ENCODE measurements around the gene MYADML2. TPM values are rescaled to one million over a fixed set of nuclear protein-coding genes. Genes with fewer than 3 reads are reported as not detected.

Gene MYADML2
- total and polyA plus RNA-seq, 2 of the 8 experiments (the other 6 are each of a cell fraction or from before 2014, with no cell fraction given) = 0.26 to 0.47 TPM

GRCh38 chr17:81968850-81969812, 22.1 kb upstream of the MYADML2 start:
- H2BK20ac ChIP-seq (ENCODE audit: low read length) = no peak overlapping the region
- no peaks in the 10 kb centered on the region for H3K79me2 ChIP-seq (ENCODE audit: control insufficient read depth in 1 of 2, insufficient read depth in 2 of 2, low read length in 2 of 2)
- H3K56ac ChIP-seq (replicated peaks; ENCODE audit: insufficient read length, low read depth, low read length) = no peak overlapping the region
- H3K23me2 ChIP-seq (ENCODE audit: low read depth, low read length) = no peaks in the 10 kb centered on the region
- no peaks in the 10 kb centered on the region for H3K79me1 ChIP-seq (ENCODE audit: low read depth, low read length)
- peaks cover 3 to 4% of the 10 kb centered on the region in 2 experiments; a peak in 1 of 4 replicates for H3K9me3 ChIP-seq (ENCODE audit: insufficient read depth in 2 of 2, low read depth in 1 of 2, low read length in 1 of 2)
- H4K8ac ChIP-seq (ENCODE audit: extremely low read depth, insufficient read depth, low read length) = no peak overlapping the region
- no peak overlapping the region; the same call in 1 of the 2 replicates for H2AK5ac ChIP-seq (ENCODE audit: low read depth, low read length)
- peaks cover 0 to 19% (median 16%) of the 10 kb centered on the region in 4 experiments; a peak in 6 of 7 replicates for H3K4me1 ChIP-seq (replicated peaks in 1 of 4; ENCODE audit: control insufficient read depth in 3 of 4, insufficient read depth in 4 of 4, low read length in 3 of 4)
- H3K23ac ChIP-seq (ENCODE audit: insufficient read length) = no peak overlapping the region
- H2AFZ ChIP-seq (ENCODE audit: low read length) = no peak overlapping the region
- no peak overlapping the region for H3K4me3 ChIP-seq (ENCODE audit: extremely low read depth in 1 of 4, insufficient read depth in 2 of 4, low read depth in 3 of 4, low read length in 4 of 4)
- no peak overlapping the region for H2BK120ac ChIP-seq (replicated peaks; ENCODE audit: low read depth, low read length)
- H3K9ac ChIP-seq (replicated peaks in 1 of 4; ENCODE audit: extremely low read depth in 1 of 4, low read depth in 3 of 4, low read length in 3 of 4) = no peak overlapping the region
- no peak overlapping the region for H3K18ac ChIP-seq (ENCODE audit: extremely low read depth, low read length)
- peaks cover 0 to 30% (median 25%) of the 10 kb centered on the region in 4 experiments; a peak in 6 of 7 replicates for H3K27me3 ChIP-seq (replicated peaks in 1 of 4; ENCODE audit: control insufficient read depth in 3 of 4, extremely low read depth in 1 of 4, insufficient read depth in 3 of 4, low read length in 3 of 4)
- DNase-seq (ENCODE audit: low read depth in 1 of 2, low spot score in 2 of 2) = no peak
- H3K14ac ChIP-seq (ENCODE audit: insufficient read length) = no peak overlapping the region
- H2BK5ac ChIP-seq (ENCODE audit: low read depth, low read length) = no peak overlapping the region
- WGBS, 2 experiments (ENCODE audit: extremely low coverage in 1 of 2, insufficient coverage in 1 of 2, insufficient read length in 1 of 2, insufficient replicate concordance in 2 of 2, low coverage in 1 of 2, low lambda C conversion rate in 2 of 2, missing lambda C conversion rate in 1 of 2) = 90% methylated on average over 12 of the region's 12 CpGs; no CpG with 5 or more reads in 1 of the 2 experiments
- H4K20me1 ChIP-seq (replicated peaks in 1 of 2; ENCODE audit: control insufficient read depth in 1 of 2, insufficient read depth in 2 of 2, low read length in 2 of 2) = peaks cover 0 to 3% of the 10 kb centered on the region in 2 experiments
- H2BK15ac ChIP-seq (ENCODE audit: low read length) = peak overlapping the region; percentile 96; the same call in 1 of the 2 replicates
- H3K4me2 ChIP-seq (ENCODE audit: insufficient read depth in 1 of 2, low read depth in 2 of 2, low read length in 2 of 2) = no peak overlapping the region
- no peak overlapping the region for H4K5ac ChIP-seq (ENCODE audit: insufficient read length, low read depth, low read length)
- H3K27ac ChIP-seq (ENCODE audit: low read depth, low read length) = no peak overlapping the region
- POLR2A ChIA-PET (ENCODE audit: partially characterized antibody) = interaction anchor here (0.9 to 4.1 kb wide), 4 partner anchors 10 to 37 kb away, joined by 3 to 19 read pairs (median 6); no protein-coding TSS in a partner anchor
- no peak overlapping the region for H2BK12ac ChIP-seq (ENCODE audit: low read depth, low read length)
- H4K91ac ChIP-seq (replicated peaks; ENCODE audit: insufficient read length, low read length) = no peak overlapping the region
- TF ChIP-seq SIN3A (conservative IDR thresholded peaks at IDR 0.05 in 1 of 2, IDR thresholded peaks at IDR 0.05 in 1 of 2; ENCODE audit: low read depth in 1 of 2, low read length in 2 of 2) = no peak
- no peak for TF ChIP-seq E2F6 (IDR thresholded peaks at IDR 0.05)
- TF ChIP-seq TCF12 (IDR thresholded peaks at IDR 0.05; ENCODE audit: low read depth, low read length) = no peak
- no peak for TF ChIP-seq HDAC2 (IDR thresholded peaks at IDR 0.05; ENCODE audit: borderline replicate concordance in 1 of 2, low read depth in 2 of 2, low read length in 2 of 2)
- TF ChIP-seq POLR2A (IDR thresholded peaks at IDR 0.05; ENCODE audit: control extremely low read depth in 1 of 2, low read depth in 2 of 2, low read length in 2 of 2) = no peak
- no peak for TF ChIP-seq BACH1 (IDR thresholded peaks at IDR 0.05; ENCODE audit: low read length)
- FAIRE-seq = no peak
- no peaks in the 10 kb centered on the region for H3K36me3 ChIP-seq (ENCODE audit: control insufficient read depth in 2 of 4, insufficient read depth in 4 of 4, low read length in 3 of 4)
- CTCF ChIA-PET (ENCODE audit: partially characterized antibody) = interaction anchor here (0.9 to 2.9 kb wide), 4 partner anchors 10 to 51 kb away, joined by 3 to 16 read pairs (median 4); no protein-coding TSS in a partner anchor
- H3K4ac ChIP-seq (replicated peaks; ENCODE audit: insufficient read length, low read depth, low read length) = no peak overlapping the region
